Adipose tissue (tissue), 3 donors: ENCODE data around the gene ANAPC1. TPM values are rescaled to one million over a fixed set of nuclear protein-coding genes. Genes with fewer than 3 reads are reported as not detected.
"Not testable (repeated sequence)": the region's sequence is repeated elsewhere in the genome, so short reads cannot be mapped to it uniquely, and the experiment has no call there.

Source experiments
- H3K27ac ChIP-seq: one replicate; pipeline ENCODE4 v1.5.1; 2013; ENCODE audit warnings: low read depth, low read length
- WGBS, 3 donors: extraction: QIAGEN DNeasy Blood & Tissue Kit; methylation state at CpG; one replicate each; pipeline ENCODE4 v1.1.7; 2013; 5-methylcytosine and 5-hydroxymethylcytosine counted together
- polyA plus RNA-seq, 3 donors: library from polyadenylated mRNA; stranded (reverse); fragments of 200-250 nt; gene quantifications; one replicate each; pipeline ENCODE4 v1.2.3, GENCODE V29; 2013
- donor health status: healthy with polysubstance abuse.
- donor health status: Bipolar disorder and iron deficiency.
- donor health status: healthy.

The ANAPC1 gene
- polyA plus RNA-seq, result 1 to 10 TPM; 5.7 to 9.6 (median 6.4) TPM

GRCh38 chr2:111883661-111884591 is at the start of gene ANAPC1:
ANAPC1 (minus strand) TSS chr2:111884193; CDS start chr2:111880825, 3,368 bp downstream.
- 0% methylated on average over 62 to 73 of the region's 73 CpGs for WGBS, 3 donors
- no peak within 1 kb of the TSS for H3K27ac ChIP-seq

GRCh38 chr2:111932841-111933291 is 48.9 kb upstream of the ANAPC1 start:
- no peak overlapping the region for H3K27ac ChIP-seq
- WGBS, 3 donors, result 56 to 94% (median 88%) methylated on average over 4 of the region's 4 CpGs

- 59 to 80% (median 69%) methylated on average over 2 of the region's 2 CpGs for WGBS, 3 donors
- no peak overlapping the region for H3K27ac ChIP-seq
Measured at GRCh38 chr2:111930875-111931274, 46.9 kb upstream of the ANAPC1 start.

GRCh38 chr2:111930409-111930808 is 46.4 kb upstream of the ANAPC1 start:
- 91 to 92% (median 92%) methylated on average over 6 of the region's 6 CpGs for WGBS, 3 donors
- H3K27ac ChIP-seq, result no peak overlapping the region

- 77 to 90% (median 87%) methylated on average over 2 of the region's 2 CpGs for WGBS, 3 donors
Measured at GRCh38 chr2:111927723-111928122, 43.7 kb upstream of the ANAPC1 start.

GRCh38 chr2:111924617-111925107 is 40.7 kb upstream of the ANAPC1 start:
- H3K27ac ChIP-seq, result no peak overlapping the region
- 89 to 94% (median 91%) methylated on average over 3 of the region's 3 CpGs for WGBS, 3 donors

More at GRCh38 chr2:111927723-111928122, 43.7 kb upstream of the ANAPC1 start:
- H3K27ac ChIP-seq, result no peak overlapping the region

- WGBS, 3 donors, result 66 to 73% (median 68%) methylated on average over 4 of the region's 4 CpGs
- H3K27ac ChIP-seq, result no peak overlapping the region
Measured at GRCh38 chr2:111923276-111923804, 39.3 kb upstream of the ANAPC1 start.

GRCh38 chr2:111919794-111920608 is 36.0 kb upstream of the ANAPC1 start:
- no peak overlapping the region for H3K27ac ChIP-seq
- 24 to 65% (median 62%) methylated on average over 8 of the region's 8 CpGs for WGBS, 3 donors

- H3K27ac ChIP-seq, result no peak overlapping the region
- 63 to 71% (median 66%) methylated on average over 2 of the region's 2 CpGs for WGBS, 3 donors
Measured at GRCh38 chr2:111919365-111919764, 35.4 kb upstream of the ANAPC1 start.

- H3K27ac ChIP-seq, result no peak overlapping the region
- 62 to 79% (median 79%) methylated on average over 1 of the region's 1 CpG for WGBS, 3 donors
Measured at GRCh38 chr2:111918383-111918806, 34.4 kb upstream of the ANAPC1 start.

- 72 to 82% (median 77%) methylated on average over 3 of the region's 3 CpGs for WGBS, 3 donors
- H3K27ac ChIP-seq, result no peak overlapping the region
Measured at GRCh38 chr2:111917106-111917505, 33.1 kb upstream of the ANAPC1 start.

GRCh38 chr2:111912547-111912946 is 28.6 kb upstream of the ANAPC1 start:
- WGBS, 3 donors, result 63 to 89% (median 72%) methylated on average over 2 of the region's 2 CpGs
- H3K27ac ChIP-seq, result no peak overlapping the region

- H3K27ac ChIP-seq, result not testable (repeated sequence)
- 95 to 97% (median 95%) methylated on average over 7 of the region's 7 CpGs for WGBS, 3 donors
Measured at GRCh38 chr2:111911295-111911977, 27.4 kb upstream of the ANAPC1 start.

- WGBS, 3 donors, result 31 to 66% (median 47%) methylated on average over 2 of the region's 2 CpGs
- no peak overlapping the region for H3K27ac ChIP-seq
Measured at GRCh38 chr2:111910609-111911277, 26.8 kb upstream of the ANAPC1 start.

- WGBS, 3 donors, result 92 to 98% (median 96%) methylated on average over 4 of the region's 4 CpGs
- H3K27ac ChIP-seq, result not testable (repeated sequence)
Measured at GRCh38 chr2:111909997-111910396, 26.0 kb upstream of the ANAPC1 start.

GRCh38 chr2:111909079-111909478 is 25.1 kb upstream of the ANAPC1 start:
- H3K27ac ChIP-seq, result no peak overlapping the region

GRCh38 chr2:111908578-111908977 is 24.6 kb upstream of the ANAPC1 start:
- H3K27ac ChIP-seq, result no peak overlapping the region
- 41 to 81% (median 79%) methylated on average over 1 of the region's 1 CpG for WGBS, 3 donors

More at GRCh38 chr2:111909079-111909478, 25.1 kb upstream of the ANAPC1 start:
- 31 to 86% (median 82%) methylated on average over 3 of the region's 3 CpGs for WGBS, 3 donors
